Calu3 (cell line): ENCODE measurements around the gene SCP2D1. TPM values are rescaled to one million over a fixed set of nuclear protein-coding genes. Genes with fewer than 3 reads are reported as not detected.

ENCODE experiments used
- BruUV-seq: library from RNA; stranded (reverse); fragments of 400-500 nt; replicated peaks from 2 replicates; lab custom pipeline; 2021; lab: Mats Ljungman, UMichigan
- CTCF ChIA-PET: fragments of 300-600 bp; sonication (Branson Sonifier 250); formaldehyde crosslinking; loops from one replicate; lab custom pipeline; 2022; ENCODE audit warnings: antibody characterized with exemption; lab: Charles Lee
- DNase-seq: peaks from one replicate; pipeline ENCODE4 v3.0.0; 2022
- H3K27ac Mint-ChIP-seq: one replicate; pipeline ENCODE4 v1.8.0; 2022; ENCODE audit warnings: mixed read lengths; ENCODE audit not compliant: unreplicated experiment
- H3K27me3 Mint-ChIP-seq: one replicate; pipeline ENCODE4 v1.8.0; 2022; ENCODE audit warnings: mixed read lengths; ENCODE audit not compliant: unreplicated experiment
- H3K36me3 Mint-ChIP-seq: one replicate; pipeline ENCODE4 v1.8.0; 2022; ENCODE audit warnings: mild to moderate bottlenecking, moderate library complexity, mixed read lengths; ENCODE audit not compliant: insufficient read depth, unreplicated experiment
- H3K4me1 Mint-ChIP-seq: one replicate; pipeline ENCODE4 v1.8.0; 2022; ENCODE audit warnings: mild to moderate bottlenecking, low read depth, mixed read lengths; ENCODE audit not compliant: unreplicated experiment
- H3K4me3 Mint-ChIP-seq: one replicate; pipeline ENCODE4 v1.8.0; 2022; ENCODE audit warnings: mild to moderate bottlenecking, low read depth, moderate library complexity, mixed read lengths; ENCODE audit not compliant: unreplicated experiment
- H3K9me3 Mint-ChIP-seq: one replicate; pipeline ENCODE4 v1.8.0; 2022; ENCODE audit warnings: low read depth, mixed read lengths; ENCODE audit not compliant: unreplicated experiment
- CTCF ChIP-seq: fragments of 200-600 bp; IDR thresholded peaks from one replicate; pipeline ENCODE4 v1.8.0; 2022; ENCODE audit warnings: antibody characterized with exemption; ENCODE audit not compliant: unreplicated experiment
- intact Hi-C: fragments of 100-400 bp; cut with micrococcal nuclease; formaldehyde crosslinking; loops from one replicate; pipeline ENCODE4 v1.10.0; 2022; ENCODE audit not compliant: unreplicated experiment
- total RNA-seq: library from RNA; stranded (reverse); gene quantifications from 2 replicates; pipeline ENCODE4 v1.2.3, GENCODE V29; 2022

The SCP2D1 gene
- total RNA-seq, 1 experiment from 2014 or later: not detected

DNA sequence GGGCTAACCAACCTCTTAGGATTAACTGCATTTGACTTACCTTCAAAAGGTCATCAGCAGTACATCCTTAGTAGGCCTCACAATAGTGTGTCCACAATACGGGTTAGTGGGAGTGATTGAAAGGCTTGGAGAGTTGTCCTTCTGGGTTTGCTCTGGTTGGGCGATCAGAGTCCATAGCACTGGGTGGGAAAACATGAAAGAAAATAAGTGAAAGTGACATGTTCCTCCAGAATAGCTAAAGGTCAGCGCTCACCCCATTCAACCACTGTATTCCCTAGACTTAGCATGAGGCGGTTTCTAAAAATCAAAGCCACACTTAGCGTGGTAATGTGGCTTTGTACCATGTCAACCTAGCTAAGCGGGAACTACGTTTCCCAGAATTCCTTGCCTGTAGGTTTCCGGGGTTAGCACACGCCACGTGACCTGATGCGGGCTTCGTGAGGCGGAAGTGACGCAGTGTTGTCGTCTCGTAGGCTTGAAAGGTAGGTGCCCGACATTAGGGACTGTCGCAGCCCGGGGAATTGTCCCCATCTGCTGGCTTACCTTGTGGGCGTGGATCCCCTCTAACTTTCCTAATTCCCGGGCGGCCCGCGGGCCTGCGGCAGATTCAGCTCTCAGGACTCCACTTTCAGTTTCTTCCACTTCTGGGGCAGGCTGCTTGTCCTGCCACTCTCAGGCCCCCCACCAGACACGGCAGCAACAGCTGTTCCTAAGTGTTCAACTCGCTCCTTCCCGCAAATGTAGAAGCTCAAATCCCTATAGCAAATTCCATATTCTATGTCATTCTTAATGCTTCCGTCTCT, 19.8 kb upstream of the SCP2D1 start:
- peak; percentile 45 for DNase-seq
- intact Hi-C loops: no loop called here
- peak overlapping the region; percentile 67 for H3K27ac Mint-ChIP-seq
- H3K36me3 Mint-ChIP-seq: peaks cover 6% of the 10 kb centered on the region
- BruUV-seq: no TSS peak
- H3K9me3 Mint-ChIP-seq: no peaks in the 10 kb centered on the region
- no peaks in the 10 kb centered on the region for H3K4me1 Mint-ChIP-seq
- no peak for TF ChIP-seq CTCF
- peaks cover 4% of the 10 kb centered on the region for H3K27me3 Mint-ChIP-seq
- CTCF ChIA-PET: interaction anchor here (0.5 to 0.6 kb wide), 2 partner anchors 97 to 207 kb away, joined by 4 read pairs; no protein-coding TSS in a partner anchor
- H3K4me3 Mint-ChIP-seq: peak overlapping the region; percentile 73

DNA sequence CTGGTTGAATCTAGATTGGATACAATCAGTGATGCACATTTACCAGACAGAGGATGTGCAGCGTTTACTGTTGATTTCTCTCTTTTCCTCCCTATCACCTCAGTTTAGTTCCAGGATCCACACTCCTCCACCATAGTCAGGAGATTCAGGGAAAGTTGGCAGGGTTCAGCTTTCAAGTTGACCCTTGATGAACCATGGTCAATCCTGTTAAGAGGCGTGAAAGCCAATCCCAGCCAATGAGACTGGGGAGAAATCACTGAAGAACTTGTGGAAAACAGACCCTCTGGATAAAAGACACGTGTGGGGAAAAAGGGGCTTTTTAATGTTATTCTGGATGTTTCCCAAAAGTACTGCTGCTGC, 19.2 kb upstream of the SCP2D1 start:
- TF ChIP-seq CTCF: no peak
- H3K4me1 Mint-ChIP-seq: no peaks in the 10 kb centered on the region
- H3K4me3 Mint-ChIP-seq: peak overlapping the region; percentile 73
- H3K27ac Mint-ChIP-seq: peak overlapping the region; percentile 67
- H3K36me3 Mint-ChIP-seq: peaks cover 6% of the 10 kb centered on the region
- H3K27me3 Mint-ChIP-seq: peaks cover 10% of the 10 kb centered on the region
- no peaks in the 10 kb centered on the region for H3K9me3 Mint-ChIP-seq
- CTCF ChIA-PET: interaction anchor here (0.5 kb wide), 1 partner anchor 208 kb away, joined by 4 read pairs; no protein-coding TSS in a partner anchor
- intact Hi-C loops: no loop called here
- no peak for DNase-seq
- TSS peak; percentile 82 for BruUV-seq

DNA sequence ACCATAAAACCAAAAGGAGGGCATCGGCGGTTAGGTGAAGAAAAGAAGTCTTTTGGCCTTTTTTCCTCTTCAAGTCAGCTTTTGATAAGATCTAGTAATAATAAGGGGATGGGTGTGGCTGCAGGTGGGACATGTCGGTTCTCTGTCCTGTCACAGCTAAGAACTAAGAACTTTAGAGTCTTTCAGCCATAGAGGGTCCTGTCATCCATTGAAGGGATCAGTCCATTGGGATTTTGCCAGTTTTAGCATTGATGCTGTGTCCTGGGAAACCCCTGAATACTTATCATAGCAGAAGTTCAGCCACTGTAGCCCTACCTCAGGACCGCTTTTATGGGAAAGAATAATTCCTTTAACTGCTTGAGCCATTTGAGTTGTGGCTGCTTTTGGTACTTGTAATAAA, 18.2 kb upstream of the SCP2D1 start:
- DNase-seq: no peak

GRCh38 chr20:18796282-18796833, 17.2 kb upstream of the SCP2D1 start:
- H3K36me3 Mint-ChIP-seq: peaks cover 6% of the 10 kb centered on the region
- H3K9me3 Mint-ChIP-seq: no peaks in the 10 kb centered on the region
- no peak overlapping the region for H3K4me3 Mint-ChIP-seq
- H3K27ac Mint-ChIP-seq: no peak overlapping the region
- H3K27me3 Mint-ChIP-seq: peaks cover 13% of the 10 kb centered on the region
- intact Hi-C loops: no loop called here
- no peak for DNase-seq
- no TSS peak for BruUV-seq
- CTCF ChIA-PET: no interaction called here
- TF ChIP-seq CTCF: no peak
- no peaks in the 10 kb centered on the region for H3K4me1 Mint-ChIP-seq

More for the DNA sequence above, 18.2 kb upstream of the SCP2D1 start:
- CTCF ChIA-PET: no interaction called here
- no TSS peak for BruUV-seq
- H3K4me3 Mint-ChIP-seq: no peak overlapping the region
- peaks cover 6% of the 10 kb centered on the region for H3K36me3 Mint-ChIP-seq
- no peak for TF ChIP-seq CTCF
- no peaks in the 10 kb centered on the region for H3K4me1 Mint-ChIP-seq
- H3K9me3 Mint-ChIP-seq: no peaks in the 10 kb centered on the region
- H3K27me3 Mint-ChIP-seq: peaks cover 13% of the 10 kb centered on the region
- no peak overlapping the region for H3K27ac Mint-ChIP-seq
- intact Hi-C loops: no loop called here
